ENCODE measurements around the gene ITGB8.

DNA sequence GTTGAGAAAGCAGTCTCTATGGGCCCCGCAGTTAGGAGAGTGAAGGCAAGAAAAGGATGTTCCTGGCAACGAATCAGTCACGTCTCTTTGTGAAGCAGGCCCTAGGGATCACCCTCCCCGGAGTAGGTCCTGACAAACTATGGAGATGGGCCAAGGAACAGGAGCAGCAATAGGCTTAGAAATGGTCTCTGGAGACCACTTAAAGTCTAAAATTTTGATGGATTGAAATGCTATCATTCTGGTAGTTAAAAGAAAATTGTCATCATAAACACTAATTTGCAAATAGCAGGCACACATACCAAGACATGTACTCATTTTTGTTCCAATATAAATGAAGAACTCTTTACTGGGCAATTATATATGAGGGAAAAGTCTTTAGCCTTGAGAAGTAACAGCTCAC is 123.5 kb downstream of the ITGB8 start:
- TF ChIP-seq, protein P1, sequence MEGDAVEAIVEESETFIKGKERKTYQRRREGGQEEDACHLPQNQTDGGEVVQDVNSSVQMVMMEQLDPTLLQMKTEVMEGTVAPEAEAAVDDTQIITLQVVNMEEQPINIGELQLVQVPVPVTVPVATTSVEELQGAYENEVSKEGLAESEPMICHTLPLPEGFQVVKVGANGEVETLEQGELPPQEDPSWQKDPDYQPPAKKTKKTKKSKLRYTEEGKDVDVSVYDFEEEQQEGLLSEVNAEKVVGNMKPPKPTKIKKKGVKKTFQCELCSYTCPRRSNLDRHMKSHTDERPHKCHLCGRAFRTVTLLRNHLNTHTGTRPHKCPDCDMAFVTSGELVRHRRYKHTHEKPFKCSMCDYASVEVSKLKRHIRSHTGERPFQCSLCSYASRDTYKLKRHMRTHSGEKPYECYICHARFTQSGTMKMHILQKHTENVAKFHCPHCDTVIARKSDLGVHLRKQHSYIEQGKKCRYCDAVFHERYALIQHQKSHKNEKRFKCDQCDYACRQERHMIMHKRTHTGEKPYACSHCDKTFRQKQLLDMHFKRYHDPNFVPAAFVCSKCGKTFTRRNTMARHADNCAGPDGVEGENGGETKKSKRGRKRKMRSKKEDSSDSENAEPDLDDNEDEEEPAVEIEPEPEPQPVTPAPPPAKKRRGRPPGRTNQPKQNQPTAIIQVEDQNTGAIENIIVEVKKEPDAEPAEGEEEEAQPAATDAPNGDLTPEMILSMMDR (IDR thresholded peaks at IDR 0.05) = no peak
- no peak for TF ChIP-seq POLR2A (IDR thresholded peaks at IDR 0.05)
